Chondrocyte (in vitro differentiated cells): ENCODE measurements around the gene KRI1. TPM values are rescaled to one million over a fixed set of nuclear protein-coding genes. Genes with fewer than 3 reads are reported as not detected.

Source experiments
- DNase-seq: peaks from one replicate; pipeline ENCODE4 v3.0.0; 2021; ENCODE audit warnings: mixed read lengths, low spot score
- H3K27ac Mint-ChIP-seq: one replicate; pipeline ENCODE4 v1.8.0; 2021; ENCODE audit warnings: mild to moderate bottlenecking, moderate library complexity, mixed read lengths; ENCODE audit not compliant: unreplicated experiment
- H3K27me3 Mint-ChIP-seq: 2 replicates; pipeline ENCODE4 v1.8.0; 2021; ENCODE audit warnings: low read depth, mixed read lengths
- H3K36me3 Mint-ChIP-seq: 2 replicates; pipeline ENCODE4 v1.8.0; 2021; ENCODE audit warnings: low read depth, mixed read lengths
- H3K4me1 Mint-ChIP-seq: 2 replicates; pipeline ENCODE4 v1.8.0; 2021; ENCODE audit warnings: low read depth, mild to moderate bottlenecking, mixed read lengths
- H3K4me3 Mint-ChIP-seq: one replicate; pipeline ENCODE4 v1.8.0; 2021; ENCODE audit warnings: mild to moderate bottlenecking, moderate library complexity, mixed read lengths; ENCODE audit not compliant: unreplicated experiment
- H3K9me3 Mint-ChIP-seq: 2 replicates; pipeline ENCODE4 v1.8.0; 2021; ENCODE audit warnings: low read depth, mixed read lengths
- CTCF ChIP-seq: fragments of 200-600 bp; sonication (generic); IDR thresholded peaks from 2 replicates; pipeline ENCODE4 v1.5.0; 2021; ENCODE audit warnings: antibody characterized with exemption, mild to moderate bottlenecking, moderate library complexity
- total RNA-seq: library from RNA; stranded (reverse); gene quantifications from 3 replicates; pipeline ENCODE4 v1.2.1, GENCODE V29; 2021

Gene KRI1
- total RNA-seq, 1 donor from 2014 or later, result 14.2 TPM

DNA sequence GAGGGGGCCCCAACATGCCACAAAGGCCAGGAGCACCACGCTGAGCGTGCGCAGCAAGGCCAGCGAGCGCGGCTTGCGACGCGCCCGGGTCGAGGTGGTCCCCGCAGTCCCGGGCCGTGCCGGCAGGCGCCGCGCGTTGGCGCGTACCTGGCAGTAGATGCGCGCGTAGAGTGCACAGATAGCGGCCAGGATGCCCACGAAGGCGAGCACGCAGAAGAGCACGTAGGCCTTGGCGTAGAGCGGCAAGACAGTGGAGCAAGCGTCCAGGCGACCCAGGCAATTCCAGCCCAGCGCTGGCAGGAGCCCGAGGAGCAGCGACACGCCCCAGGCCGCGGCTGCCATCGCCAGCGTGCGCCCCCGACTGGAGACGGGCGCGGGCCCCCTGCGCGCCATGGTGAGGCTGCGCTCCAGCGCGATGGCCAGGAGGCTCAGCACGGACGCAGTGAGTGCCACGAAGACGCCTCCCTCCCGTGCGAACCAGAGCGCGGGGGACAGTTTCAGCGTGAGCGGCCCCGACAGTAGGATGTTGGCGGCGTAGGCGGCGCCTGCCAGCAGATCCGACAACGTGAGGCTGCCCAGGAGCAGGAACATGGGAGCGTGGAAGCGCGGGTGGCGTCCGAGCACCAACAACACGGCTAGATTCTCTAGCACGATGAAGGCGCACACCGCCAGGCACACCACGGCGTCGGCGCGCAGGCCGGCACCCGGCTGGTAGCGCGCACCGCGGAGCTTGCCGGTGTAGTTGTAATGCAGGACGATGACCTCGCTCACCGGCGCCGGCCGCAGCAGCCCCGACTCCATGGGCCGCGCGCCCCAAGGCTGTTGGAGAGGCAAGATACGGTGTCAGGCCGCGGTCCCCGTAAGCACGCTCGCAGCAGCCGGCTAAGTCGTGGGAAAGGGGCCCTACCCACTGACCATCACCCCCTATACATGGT, 51.3 kb downstream of the KRI1 start:
- Mint-ChIP-seq H3K4me3 (no peak overlapping the region), H3K27me3 (no peaks in the 10 kb centered on the region), H3K9me3 (no peaks in the 10 kb centered on the region), H3K4me1 (peaks cover 35% of the 10 kb centered on the region), H3K27ac (no peak overlapping the region), H3K36me3 (no peaks in the 10 kb centered on the region)
- TF ChIP-seq CTCF, result no peak
- DNase-seq, result no peak

DNA sequence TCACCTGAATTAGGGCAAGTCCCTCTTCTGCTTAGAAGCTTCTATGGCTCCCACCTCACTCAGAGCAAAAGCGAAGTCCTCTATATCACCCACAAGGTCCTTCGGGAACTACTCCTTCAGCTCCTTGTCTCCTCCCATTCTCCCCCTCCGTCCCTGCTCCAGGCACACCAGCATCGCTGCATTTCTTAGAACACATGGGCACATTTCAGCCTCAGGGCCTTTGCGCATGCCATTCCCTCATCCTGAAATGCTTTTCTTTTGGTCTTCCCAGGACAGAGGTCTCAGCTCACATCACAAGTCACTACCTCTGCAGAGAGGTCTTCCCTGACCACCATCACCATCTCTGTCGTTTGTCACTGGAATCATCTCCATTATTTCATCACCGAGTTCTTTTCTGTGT, 52.6 kb downstream of the KRI1 start:
- Mint-ChIP-seq H3K4me3 (no peak overlapping the region), H3K36me3 (no peaks in the 10 kb centered on the region), H3K27ac (no peak overlapping the region), H3K9me3 (no peaks in the 10 kb centered on the region), H3K4me1 (peaks cover 25% of the 10 kb centered on the region), H3K27me3 (no peaks in the 10 kb centered on the region)
- TF ChIP-seq CTCF, result no peak
- DNase-seq, result no peak

- H3K4me1 Mint-ChIP-seq, result peaks cover 7% of the 10 kb centered on the region
- no peaks in the 10 kb centered on the region for H3K27me3 Mint-ChIP-seq
- H3K4me3 Mint-ChIP-seq, result no peak overlapping the region
- DNase-seq, result no peak
- H3K9me3 Mint-ChIP-seq, result no peaks in the 10 kb centered on the region
- no peaks in the 10 kb centered on the region for H3K36me3 Mint-ChIP-seq
- H3K27ac Mint-ChIP-seq, result no peak overlapping the region
- peak; percentile 88 for TF ChIP-seq CTCF
Measured at GRCh38 chr19:10510301-10510802, 55.5 kb downstream of the KRI1 start.

DNA sequence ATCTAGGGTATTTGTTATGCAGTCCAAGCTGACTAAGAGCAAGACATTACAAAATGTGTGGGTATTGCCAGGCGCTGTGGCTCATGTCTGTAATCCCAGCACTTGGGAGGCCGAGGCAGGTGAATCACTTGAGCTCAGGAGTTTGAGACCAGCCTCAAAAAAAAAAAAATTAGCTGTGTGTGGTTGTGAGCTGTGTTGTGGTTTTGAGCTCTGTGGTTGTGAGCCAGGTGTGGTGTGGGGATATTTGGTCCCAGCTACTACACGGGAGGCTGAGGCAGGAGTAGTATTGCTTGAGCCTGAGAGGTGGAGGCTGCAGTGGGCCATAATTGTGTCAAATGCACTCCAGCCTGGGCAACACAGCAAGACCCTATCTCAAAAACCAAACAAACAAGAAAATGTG, 57.1 kb downstream of the KRI1 start:
- Mint-ChIP-seq H3K27ac (no peak overlapping the region), H3K4me1 (peaks cover 7% of the 10 kb centered on the region), H3K27me3 (no peaks in the 10 kb centered on the region), H3K4me3 (no peak overlapping the region), H3K9me3 (no peaks in the 10 kb centered on the region), H3K36me3 (no peaks in the 10 kb centered on the region)
- no peak for DNase-seq
- TF ChIP-seq CTCF, result no peak

GRCh38 chr19:10508036-10508435, 57.8 kb downstream of the KRI1 start:
- H3K36me3 Mint-ChIP-seq, result no peaks in the 10 kb centered on the region
- DNase-seq, result no peak
- no peak overlapping the region for H3K4me3 Mint-ChIP-seq
- peaks cover 10% of the 10 kb centered on the region for H3K4me1 Mint-ChIP-seq
- H3K9me3 Mint-ChIP-seq, result no peaks in the 10 kb centered on the region
- H3K27me3 Mint-ChIP-seq, result no peaks in the 10 kb centered on the region
- H3K27ac Mint-ChIP-seq, result no peak overlapping the region
- TF ChIP-seq CTCF, result no peak
